NCI-H2196 (cell line): Measurements from ENCODE around the gene FNDC3B.

Experiments used
- DNase-seq: peaks from one replicate; lab custom pipeline; 2025; ENCODE audit not compliant: unreplicated experiment; lab: John Stamatoyannopoulos, UW

Gene FNDC3B

GRCh38 chr3:172415323-172415722 is 375.9 kb downstream of the FNDC3B start:
- DNase-seq, result no peak

DNA sequence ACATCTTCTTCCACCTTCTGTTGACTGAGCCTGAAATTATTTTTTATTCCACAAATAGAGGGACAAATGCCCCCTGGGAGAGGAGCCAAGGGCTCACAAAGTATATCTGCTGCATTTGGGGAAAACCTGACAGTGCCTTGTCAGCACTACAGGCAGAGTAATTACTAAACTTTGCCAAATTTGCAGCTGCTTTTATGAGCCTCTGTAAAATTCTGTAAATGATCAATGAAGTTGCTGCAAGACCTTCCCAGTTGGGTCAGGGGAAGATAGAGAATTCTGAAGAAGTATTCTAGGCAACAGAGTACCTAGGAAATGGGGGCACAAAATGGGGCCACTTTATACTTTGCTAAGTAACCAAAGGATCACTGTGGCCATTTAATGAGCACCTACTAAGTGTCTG is 398.3 kb downstream of the FNDC3B start:
- DNase-seq, result no peak

GRCh38 chr3:172438186-172438585 is 398.8 kb downstream of the FNDC3B start:
- no peak for DNase-seq

DNA sequence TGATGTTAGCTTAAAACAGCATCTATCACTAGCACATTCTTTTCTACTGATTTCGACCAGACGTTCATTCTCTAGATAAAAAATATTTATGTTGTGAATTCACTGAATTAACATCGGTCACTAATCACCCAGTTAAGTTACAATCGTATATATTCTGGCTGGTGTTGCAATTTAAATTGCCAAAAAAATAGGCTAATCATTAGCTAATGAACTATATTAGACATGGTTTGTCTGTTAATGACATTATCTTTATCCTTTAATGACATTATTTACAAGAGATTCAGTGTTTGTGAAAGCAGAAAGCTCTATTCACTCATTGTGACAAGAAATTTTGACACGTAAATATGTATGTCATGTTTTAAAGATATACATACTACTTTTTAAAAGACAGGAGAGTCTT is 402.2 kb downstream of the FNDC3B start:
- DNase-seq, result no peak

GRCh38 chr3:172442606-172443005 is 403.2 kb downstream of the FNDC3B start:
- DNase-seq, result no peak

- no peak for DNase-seq
Measured at GRCh38 chr3:172444821-172445220, 405.4 kb downstream of the FNDC3B start.

DNA sequence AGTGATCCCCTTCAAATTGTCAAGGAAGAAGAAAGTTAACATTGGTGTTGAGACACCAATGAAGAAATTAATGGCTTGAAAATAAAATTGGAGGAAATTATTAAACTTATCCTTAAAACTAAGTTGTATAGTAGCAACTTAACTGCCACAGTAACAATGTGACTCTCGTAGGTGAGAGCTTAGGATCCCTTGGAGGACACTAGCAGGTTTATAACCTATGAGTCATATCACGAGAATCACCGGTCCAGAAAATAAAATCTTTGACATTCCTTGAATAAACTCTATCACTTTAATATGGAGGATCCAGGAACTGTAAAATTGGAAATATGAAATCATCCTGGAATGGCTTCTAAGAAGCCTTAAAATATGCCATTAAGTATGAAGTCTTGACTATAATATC is 406.8 kb downstream of the FNDC3B start:
- DNase-seq, result no peak

- DNase-seq, result no peak
Measured at GRCh38 chr3:172447611-172448579, 408.5 kb downstream of the FNDC3B start, which contains the start of gene GHSR. Gene GHSR, minus strand, starts transcription at chr3:172448456. Its CDS starts 43 bp downstream, at chr3:172448413.

DNA sequence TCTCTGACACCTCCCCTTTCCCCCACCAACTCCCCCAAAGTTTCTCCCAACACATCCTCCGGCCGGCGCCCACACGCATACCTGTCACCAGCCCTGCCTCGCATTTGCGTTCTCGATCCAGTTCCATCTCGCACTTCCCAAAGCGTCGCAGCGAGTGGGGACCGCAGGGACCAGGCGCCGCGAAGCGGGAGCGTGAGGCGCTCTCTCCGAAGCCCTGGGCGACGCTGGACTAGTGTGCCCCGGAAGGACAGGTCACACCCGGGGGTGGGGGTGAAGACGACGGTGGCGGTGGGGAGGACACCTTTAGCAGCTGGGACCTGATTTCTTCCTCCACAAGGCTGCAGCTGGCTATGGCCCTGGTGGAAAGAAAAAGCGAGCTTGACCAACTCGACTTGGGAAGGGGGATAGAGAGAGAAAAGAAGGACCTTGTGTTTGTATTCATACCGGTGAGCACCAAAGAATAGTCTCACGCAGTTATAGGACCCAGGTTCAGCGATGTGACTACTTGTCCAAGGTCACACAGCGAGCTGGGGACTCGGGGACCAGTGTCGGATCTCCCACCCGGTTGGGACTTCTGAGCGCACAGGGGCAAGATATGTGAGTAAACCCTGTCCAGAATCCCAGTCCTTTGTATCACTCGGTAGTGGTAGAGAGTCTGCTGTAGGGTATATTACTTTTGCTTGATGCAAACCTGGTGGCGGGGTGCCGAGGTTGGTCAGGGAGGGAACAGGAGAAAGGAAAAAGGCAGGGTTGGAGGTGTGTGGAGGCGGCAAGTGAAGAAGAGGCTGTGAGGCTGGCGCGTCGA is 409.5 kb downstream of the FNDC3B start:
- no peak for DNase-seq

- DNase-seq, result no peak
Measured at GRCh38 chr3:172449466-172450149, 410.2 kb downstream of the FNDC3B start.
